GOT3 (cell line): Measurements from ENCODE around the gene SEC16A.

Source experiments
- DNase-seq: peaks from one replicate; lab custom pipeline; 2025; ENCODE audit warnings: mixed read lengths; lab: John Stamatoyannopoulos, UW

SEC16A gene

DNA sequence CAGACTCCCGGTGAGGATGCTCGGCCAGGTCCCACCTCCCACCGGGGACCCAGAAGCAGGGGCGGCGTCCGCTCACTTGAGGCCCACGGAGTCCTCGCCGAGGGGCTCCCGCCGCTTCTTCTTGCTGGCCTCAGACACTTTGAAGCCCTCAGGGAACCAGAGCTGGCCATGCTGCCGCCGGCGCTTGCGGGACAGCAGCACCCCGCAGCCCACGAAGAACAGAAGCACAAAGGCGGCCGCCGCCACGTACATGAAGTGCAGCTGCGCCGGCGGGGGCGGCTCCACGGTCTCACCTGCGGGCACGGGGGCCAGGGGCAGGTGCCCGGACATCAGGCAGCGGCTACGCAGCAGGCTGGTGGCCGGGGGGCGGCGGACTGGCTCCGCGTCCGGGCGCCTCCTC, 19.4 kb upstream of the SEC16A start:
- no peak for DNase-seq

DNA sequence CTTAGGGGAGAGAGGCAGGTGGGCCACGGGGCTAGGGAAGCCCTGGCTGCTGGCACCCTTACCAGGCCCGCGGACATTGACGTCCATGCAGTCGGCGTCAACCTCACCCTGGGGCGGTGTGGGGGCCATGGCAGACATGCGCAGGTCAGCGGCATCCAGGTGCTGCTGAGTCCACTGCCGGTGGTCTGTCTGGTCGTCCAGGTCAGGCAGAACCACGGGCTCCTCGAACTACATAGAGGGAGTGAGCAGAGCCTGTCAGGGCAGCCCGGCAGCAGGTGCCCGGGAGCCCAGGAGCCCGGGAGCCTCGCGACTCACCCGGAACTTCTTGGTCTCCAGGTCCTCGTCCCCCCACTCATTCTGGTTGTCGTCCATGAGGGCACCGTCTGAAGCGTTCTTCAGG, 18.8 kb upstream of the SEC16A start:
- no peak for DNase-seq

DNA sequence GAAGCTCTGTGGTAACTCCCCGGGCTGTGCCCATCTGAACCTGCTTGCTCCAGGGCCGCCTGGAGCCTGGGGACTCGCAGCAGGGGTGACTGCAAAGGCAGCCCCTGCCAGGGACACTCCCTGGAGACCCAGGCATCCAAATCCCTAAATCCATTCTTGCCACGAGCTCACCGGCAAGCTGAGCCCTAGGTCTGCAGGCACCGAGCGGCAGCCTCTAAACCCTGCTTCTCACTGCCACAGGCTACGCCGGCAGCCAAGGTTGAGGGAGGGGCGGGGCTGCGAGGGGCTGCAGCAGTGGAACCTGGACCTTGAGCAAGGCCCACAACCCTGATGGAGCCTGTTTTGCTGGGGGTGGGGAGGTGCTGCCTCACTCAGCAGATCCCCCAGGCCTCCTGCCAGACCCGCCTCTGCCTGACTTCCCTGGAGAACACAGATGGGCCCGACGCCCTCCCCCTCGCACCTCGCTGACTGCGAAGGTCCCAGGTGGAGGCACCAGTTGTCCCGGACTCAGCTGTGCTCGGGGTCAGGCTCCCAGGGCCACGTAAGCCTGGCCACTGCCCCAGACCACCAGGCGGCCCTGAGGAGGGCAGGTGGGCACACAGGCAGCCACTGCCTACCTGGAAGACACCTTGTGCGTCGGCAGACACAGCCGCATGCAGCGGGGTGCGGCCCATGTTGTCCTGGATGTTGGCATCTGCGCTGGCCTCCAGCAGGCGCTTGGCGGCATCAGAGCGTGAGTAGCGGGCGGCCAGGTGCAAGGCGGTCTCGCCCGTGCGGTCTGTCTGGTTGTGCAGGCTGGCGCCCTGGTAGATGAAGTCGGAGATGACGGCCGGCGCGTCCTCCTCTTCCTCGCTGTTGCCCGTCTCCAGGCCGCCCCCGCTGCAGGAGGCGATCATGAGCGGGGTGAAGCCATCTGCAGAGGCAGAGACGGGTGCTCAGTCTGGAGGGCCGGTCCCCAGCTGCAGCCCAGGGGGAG, 17.4 kb upstream of the SEC16A start:
- DNase-seq: no peak

DNA sequence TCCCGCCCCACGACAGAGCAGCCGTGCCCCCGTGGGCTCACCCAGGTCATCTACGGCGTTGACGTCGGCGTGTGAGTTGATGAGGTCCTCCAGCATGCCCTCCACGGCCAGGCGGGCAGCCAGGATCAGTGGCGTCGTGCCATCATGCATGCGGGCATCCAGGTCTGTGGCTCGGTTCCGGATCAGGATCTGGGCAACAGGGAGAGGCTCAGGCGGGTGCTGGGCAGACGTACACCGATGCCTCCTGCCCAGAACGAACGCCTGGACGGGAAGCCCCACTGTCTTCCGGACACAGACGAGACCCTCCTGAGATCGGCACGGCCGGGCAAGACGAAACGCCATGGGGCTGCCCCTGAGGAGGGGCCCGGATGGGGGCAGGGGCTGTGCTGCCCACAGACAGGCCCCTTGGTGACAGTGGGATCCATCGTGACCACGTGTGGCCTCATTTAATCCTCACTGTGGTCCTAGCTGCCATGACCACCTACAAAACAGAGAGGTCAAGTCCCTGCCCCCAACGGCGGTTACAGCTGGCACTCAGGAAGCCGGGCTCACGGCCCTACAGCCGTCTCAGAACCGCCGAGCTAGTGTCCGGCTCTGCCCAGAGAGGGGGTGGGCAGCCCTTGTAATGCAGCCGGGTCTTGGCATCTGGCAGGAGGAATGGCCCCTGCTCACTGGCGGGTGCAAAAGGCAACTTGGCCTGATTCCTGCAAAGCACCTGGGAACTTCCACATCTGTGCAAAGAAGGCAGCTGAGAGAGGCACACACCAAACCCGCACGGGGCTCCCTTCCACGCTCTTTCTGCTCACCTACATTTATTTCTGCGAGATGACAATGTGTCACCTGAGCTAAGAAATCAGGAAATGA, 16.5 kb upstream of the SEC16A start:
- no peak for DNase-seq

DNA sequence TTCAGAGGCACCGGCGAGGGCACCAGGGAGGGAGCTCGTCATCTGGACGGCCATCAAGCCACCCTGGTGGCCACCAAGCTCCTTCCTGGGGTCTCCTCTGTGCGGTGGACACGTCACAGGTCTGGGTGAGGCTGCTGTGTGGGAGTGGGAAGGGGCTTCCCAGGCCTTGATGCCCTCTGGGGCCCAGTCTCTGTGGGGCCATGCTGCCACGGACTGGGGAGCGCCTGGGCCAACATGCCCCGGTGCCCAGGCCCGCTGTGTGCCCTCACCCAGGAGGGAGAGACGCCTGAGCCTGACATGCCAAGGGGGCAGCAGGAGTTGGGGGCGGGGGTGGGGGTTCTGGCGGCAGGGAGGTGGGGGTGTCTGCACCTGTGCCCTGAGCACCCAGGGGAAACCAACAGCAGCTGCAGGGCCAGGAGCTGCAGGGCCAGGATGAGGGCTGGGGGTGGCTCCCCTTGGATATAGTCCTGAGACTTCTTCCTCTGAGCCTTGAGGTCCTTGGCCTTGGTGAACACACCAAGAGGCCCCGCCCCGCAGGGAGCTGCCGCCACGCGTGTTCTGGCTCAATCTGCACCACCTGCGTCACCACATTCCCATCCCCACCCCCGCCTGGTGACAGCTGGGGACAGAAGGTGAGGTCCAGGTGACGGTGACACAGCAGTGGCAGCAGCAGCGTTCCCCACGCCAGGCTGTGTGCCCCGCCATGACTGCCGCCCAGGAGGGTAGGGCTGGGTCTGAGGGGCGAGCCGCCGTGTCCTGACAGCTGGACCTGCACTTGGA, 15.3 kb upstream of the SEC16A start:
- no peak for DNase-seq

DNA sequence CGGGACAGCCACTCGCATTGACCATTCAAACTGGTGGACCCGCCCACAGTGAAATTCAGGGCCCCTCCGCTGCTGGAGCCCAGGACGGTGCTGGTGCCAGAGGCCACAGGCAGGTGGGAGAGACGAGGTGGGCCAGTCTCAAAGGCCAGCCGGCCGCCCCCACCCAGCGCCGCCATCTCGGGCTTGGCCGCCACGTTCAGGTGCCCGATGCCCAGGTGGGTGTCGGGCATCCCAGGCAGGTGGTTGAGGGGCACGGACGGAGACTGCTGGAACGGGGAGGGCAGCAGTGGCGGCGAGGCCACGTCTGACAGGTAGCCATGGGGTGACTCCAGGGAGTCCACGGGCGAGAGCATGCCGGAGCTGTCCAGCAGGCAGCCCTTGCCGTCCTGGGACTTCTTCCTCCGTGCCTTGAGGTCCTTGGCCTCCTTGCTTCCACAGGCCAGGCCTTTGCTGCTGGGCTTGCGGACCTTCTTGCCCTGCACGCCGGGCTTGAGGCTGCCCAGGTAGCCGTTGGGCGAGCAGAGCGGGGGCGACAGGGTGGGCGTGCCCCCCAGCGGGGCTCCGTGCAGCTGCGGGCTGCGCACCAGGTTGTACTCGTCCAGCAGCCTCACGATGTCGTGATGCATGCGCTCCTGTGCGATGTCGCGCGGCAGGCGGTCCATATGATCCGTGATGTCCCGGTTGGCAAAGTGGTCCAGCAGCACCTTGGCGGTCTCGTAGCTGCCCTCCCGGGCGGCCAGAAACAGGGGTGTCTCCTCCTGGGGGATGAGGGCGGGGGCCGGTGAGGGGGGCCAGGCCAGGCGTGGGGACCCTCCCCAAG, 14.2 kb upstream of the SEC16A start:
- no peak for DNase-seq

DNA sequence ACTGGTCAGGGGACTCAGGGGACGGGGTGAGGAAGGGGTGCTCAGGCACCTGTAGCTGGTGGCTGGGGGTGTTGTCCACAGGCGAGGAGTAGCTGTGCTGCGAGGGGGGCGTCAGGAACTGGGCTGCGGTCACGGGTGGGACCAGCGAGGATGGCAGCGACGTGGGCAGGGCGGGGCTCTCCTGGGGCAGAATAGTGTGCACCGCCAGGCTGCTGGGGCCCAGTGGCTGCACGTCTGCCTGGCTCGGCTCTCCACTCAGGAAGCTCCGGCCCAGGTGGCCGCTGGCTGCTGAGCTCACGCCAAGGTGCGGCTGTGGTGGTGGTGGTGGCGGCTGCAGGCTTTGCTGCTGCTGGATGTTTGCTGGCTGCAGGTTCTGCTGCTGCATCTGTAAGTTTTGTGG, 13.3 kb upstream of the SEC16A start:
- DNase-seq: no peak

DNA sequence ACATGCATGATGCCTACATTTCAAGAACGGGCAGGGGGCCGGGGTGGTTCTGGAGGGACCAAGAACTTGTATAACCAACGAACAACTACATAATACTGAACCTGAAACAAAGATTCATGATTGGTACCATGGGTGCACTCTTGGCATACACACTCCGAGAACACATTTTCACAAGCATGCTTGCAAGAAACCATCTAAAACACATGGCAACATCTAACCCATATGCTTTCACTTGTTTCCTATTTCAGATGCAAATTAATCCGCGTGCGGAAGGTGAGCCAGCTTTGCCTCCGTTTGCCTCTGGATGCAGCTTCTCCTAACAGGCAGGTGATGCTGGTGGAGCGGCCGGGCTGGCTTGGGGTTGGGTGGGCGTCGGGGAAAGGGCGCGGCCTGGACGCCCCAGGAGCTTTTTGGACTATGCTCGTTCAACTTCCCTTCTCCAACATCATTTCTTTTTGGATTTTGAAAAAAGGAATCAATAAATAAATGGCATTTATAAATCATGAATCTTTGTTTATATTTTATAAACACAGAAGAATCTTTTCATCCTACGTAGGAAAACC, 12.5 kb upstream of the SEC16A start:
- DNase-seq: no peak

DNA sequence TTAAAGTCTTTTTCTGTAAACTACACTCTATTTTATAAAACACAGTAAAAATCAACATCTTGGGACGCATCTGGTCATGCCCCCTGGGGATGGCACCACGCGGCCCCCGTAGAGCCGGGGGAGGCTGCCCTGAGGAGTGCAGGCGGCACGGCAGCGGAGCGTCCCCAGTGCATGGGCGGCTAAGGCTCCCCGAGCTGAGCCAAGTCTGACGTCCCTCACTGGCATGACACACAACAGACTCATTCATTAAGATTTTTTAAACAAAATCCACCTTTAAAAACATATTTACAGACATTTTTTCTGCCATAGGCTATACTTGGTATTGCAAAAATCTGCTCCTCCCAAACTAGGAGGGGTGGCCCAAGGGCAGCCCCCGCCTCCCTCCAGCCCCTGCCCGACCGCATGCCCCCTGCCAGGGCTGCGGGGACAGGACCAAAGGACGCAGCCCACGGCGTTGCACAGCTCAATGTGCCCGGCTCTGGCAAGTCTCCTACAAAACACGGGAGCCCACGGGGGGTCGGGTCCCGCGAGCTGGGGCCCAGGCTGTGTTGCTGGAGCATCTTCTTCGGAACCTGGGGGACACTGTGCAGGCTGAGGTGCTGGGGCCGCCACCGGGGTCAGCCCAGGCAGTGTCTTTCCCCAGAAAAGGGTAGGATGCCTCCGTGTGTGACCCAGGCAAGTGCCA, 11.8 kb upstream of the SEC16A start:
- DNase-seq: no peak

DNA sequence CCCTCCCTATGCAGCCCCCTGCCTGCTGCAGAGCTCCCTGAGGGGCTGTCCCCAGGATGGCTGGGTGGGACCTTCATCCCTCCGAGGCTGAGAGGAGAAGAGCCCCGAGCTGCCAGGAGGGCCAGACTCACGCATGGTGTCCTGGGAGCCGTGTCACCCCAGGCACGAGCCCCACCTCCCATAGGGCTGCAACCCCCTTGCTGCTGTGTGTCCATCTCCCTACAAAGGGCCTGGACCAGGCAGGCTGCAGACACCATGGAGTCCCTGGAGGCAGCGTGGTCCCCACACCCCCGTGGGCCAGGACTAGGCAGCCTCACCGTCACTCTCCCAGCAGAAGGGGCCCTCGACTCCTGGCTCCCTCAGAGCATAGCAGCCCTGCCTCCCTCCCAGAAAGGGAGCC, 11.2 kb upstream of the SEC16A start:
- no peak for DNase-seq

DNA sequence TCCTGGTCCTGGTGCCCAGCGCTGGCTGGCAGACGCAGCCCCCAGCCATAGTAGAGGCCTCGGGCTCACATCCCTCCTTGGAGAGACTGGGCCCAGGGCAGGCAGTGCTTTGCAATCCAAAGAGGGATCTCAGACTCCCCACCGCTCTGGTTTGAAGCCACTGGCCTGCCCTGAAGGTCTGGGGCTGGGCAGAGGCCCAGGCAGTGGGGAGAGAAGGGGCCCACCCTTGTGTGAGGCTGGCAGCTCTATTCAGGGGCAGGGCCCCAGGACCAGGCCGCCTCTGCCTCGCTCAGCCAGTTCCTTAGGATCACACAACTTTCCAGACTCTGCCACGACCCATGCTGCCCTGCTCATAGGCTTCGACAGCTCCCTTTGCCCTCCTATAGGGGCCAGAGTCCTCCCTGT, 10.7 kb upstream of the SEC16A start:
- DNase-seq: no peak

DNA sequence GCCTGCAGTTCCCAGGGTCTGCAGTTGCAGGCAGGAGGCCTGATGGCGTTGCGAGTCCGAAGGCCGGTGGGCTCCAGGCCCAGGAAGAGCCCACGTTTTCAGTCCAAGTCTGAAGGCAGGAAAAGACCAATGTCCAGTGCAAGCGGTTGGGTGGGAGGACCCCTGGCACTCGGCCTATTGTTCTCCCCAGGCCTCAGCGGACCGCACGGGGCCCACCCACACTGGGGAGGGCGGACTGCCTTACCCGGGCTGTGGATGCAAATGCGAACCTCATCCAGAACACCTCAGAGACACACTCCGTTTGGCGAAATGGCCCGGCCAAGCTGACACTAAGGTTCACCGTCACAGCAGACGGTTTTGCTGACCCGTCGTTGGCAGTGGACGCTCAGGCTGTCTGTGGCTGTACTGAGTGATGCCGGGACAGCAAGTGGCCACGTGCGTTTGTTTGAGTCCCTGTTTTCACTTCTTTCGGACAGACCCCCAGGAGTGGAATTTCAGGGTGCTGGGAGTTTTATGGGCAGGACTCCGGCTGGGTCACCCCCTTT, 10.2 kb upstream of the SEC16A start:
- no peak for DNase-seq

DNA sequence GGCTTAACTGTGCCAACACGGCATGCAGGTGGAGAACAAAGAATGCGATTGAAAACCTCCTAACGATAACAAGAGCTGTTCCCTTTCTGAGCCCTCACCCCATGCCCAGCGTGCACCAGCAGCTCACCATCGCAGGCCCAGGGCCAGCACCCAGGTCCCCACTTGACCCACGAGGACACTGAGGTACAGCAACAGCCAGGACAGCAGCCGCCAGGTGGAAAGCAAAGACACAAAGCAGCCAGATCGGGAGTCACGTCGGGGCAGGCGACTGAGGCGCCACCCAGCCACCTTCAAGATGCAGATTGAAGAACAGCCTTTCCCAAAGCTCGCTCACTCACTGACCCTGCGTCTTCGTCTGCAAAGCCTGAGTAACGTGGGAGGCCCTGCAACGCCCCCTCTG, 6.9 kb upstream of the SEC16A start:
- DNase-seq: no peak

DNA sequence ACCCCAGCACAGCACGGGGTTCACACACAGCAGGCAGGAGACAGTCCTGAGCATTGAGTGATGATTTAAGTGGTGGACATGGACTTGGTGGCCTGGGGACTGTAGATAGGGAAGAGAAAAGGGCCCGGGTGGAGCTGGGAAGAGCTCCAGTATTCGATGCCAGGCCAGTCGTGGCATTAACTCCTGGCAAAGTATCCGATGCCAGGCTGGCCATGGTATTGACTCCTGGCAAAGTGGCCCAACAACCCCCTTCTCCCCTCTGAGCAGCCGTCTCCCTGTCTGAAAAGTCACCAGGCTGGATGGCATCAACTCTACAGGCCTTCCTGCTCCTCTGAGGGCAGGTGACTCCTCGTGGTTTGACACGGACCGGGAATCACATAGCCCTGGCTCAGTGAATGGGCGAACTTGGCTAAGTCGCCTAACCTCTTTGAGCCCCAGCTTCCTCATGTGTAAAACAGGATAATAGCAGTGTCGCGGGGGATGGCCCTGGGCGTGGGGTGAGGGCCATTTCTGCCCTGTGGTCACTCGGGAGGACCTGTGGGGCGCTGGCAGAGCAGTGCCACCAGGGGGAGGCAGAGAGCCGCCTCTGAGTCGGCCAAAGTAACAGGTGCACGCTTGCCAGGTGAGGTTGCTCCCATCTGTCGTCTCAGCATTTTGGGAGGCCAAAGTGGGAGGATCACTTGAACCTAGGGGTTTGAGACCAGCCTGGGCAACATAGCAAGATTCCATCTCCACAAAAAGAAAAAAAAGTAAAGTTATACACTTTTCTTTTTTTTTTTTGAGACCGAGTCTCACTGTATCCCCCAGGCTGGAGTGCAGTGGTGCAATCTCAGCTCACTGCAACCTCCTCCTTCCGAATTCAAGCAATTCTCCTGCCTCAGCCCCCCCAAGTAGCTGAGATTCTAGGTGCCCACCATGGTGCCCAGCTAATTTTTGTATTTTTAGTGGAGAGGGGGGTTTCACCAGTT, 5.7 kb upstream of the SEC16A start:
- no peak for DNase-seq

DNA sequence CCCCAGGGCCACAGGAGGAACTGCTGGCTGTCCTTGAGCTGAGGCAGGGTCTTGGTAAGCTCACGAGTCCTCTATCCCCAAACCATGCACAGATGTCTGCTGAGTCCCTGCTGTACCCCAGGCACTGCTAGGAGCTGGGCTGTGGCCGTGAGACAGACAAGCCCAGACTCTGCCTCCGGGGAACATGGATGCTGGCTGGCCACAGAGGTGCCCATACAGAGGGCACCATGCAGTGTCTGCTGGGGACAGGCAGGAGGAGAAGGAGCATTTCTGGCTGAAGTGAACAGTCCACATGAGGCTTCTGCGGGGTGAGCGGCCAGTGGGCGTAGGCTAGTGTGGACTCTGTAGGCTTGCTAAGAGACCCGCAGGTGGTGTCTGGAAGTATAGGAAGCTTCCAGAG, 4.8 kb upstream of the SEC16A start:
- no peak for DNase-seq

DNA sequence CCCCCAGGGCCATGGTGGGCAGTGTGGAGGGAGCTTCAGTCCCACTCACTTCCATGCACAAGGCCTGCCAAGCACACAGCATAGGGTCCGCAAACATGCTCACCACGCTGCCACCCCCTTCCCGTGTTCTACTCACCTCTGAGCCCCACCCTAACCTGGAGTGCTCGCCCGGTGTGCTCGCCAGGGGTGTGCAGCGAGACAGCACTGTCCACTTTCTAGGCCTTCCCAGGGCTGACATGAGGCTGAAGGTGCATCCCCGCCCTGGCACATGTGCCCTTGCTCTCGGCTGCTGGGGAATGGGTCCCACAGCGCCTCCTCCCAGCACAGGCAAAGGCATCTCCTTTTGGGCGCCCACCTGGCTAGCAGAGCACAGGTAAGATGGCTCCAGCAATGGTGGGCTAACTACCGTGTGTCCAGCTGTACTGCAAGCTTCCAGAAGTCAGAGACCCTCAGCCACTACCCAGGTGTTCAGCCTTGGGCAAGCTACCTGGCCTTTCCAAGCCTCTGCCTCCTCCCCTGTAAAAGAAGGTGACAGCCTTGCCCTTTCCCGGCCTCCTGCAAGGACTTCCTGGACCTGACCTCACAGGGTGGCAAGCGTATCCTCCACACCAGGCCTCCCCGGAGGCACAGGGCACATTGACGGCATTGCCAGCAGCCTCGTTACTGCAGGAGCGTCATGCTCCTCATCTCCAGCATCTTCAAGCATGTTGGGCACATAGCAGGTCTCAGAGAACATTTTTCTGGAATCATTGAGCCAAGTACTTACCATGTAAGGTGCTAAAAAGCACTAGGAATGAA, 4.2 kb upstream of the SEC16A start:
- DNase-seq: no peak

DNA sequence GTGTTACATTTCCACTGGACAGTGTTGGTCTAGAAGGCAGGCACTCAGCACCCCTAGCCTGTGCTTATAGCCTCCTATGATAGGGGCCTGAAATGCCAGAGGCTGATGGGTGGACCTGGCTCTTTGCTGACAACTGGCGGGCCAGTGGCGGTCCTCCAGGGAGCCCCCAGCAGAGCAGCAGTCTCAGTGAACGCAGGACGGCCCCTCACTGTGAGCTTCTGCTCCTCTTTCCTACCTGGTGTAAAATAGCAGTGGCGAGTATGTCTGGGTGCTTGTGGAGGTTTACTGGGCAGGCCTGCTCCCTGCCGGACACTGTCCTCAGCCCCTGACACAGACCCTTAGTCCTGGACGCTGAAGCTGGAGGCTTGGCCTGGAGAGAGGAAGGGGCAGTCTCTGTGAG, 3.3 kb upstream of the SEC16A start:
- no peak for DNase-seq
